Keratinocyte (primary cell): ENCODE measurements around the gene SDK2.

Source experiments
- EZH2 ChIP-seq: IDR thresholded peaks from one replicate; pipeline ENCODE4 v1.6.1; 2012; ENCODE audit warnings: inconsistent platforms, mild to moderate bottlenecking, low read length, moderate library complexity
- TF ChIP-seq, protein P1 (sequence below), 3 experiments: IDR thresholded peaks in 1 of 3; conservative IDR thresholded peaks in 1 of 3; optimal IDR thresholded peaks in 1 of 3; 2 replicates in 2 of 3; 3 replicates in 1 of 3; pipeline versions ENCODE3 to v1.5.1; 2011; ENCODE audit warnings: low read length in 3 of 3, mild to moderate bottlenecking in 3 of 3, moderate library complexity in 2 of 3, control low read depth in 1 of 3, inconsistent platforms in 1 of 3; ENCODE audit not compliant: insufficient read depth in 2 of 3; ENCODE audit errors: extremely low read depth in 1 of 3

DNA sequence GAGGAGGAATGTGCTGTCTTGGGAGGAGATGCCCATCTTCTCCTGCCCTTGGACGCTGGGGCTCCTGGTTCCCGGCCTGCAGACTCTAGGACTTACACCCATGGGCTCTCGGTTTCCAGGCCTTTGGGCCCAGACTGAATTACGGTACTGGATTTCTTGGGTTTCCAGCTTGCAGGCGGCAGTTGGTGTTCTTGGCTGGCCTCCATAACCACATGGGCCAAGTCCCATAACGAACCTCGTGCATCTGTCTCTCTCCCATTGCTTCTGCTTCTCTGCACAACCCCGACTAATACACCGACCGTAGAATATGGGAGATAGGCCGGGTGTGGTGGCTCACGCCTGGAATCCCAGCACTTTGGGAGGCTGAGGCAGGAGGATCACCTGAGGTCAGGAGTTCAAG lies 162.6 kb downstream of the SDK2 start:
- TF ChIP-seq, protein P1, sequence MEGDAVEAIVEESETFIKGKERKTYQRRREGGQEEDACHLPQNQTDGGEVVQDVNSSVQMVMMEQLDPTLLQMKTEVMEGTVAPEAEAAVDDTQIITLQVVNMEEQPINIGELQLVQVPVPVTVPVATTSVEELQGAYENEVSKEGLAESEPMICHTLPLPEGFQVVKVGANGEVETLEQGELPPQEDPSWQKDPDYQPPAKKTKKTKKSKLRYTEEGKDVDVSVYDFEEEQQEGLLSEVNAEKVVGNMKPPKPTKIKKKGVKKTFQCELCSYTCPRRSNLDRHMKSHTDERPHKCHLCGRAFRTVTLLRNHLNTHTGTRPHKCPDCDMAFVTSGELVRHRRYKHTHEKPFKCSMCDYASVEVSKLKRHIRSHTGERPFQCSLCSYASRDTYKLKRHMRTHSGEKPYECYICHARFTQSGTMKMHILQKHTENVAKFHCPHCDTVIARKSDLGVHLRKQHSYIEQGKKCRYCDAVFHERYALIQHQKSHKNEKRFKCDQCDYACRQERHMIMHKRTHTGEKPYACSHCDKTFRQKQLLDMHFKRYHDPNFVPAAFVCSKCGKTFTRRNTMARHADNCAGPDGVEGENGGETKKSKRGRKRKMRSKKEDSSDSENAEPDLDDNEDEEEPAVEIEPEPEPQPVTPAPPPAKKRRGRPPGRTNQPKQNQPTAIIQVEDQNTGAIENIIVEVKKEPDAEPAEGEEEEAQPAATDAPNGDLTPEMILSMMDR (optimal IDR thresholded peaks at IDR 0.05 in 1 of 3, IDR thresholded peaks at IDR 0.05 in 1 of 3, conservative IDR thresholded peaks at IDR 0.05 in 1 of 3; ENCODE audit: extremely low read depth in 1 of 3, insufficient read depth in 2 of 3, low read length in 3 of 3): no peak
- TF ChIP-seq EZH2: no peak
